HG03280 (cell line): ENCODE measurements around the gene DDX6.
"Not testable (repeated sequence)": the region's sequence is repeated elsewhere in the genome, so short reads cannot be mapped to it uniquely, and the experiment has no call there.

Source experiments
- ATAC-seq: cut with Tn5 transposase; IDR thresholded peaks from one replicate; pipeline ENCODE4 v1.9.1; 2021; ENCODE audit warnings: mild to moderate bottlenecking, moderate library complexity; ENCODE audit not compliant: unreplicated experiment

The DDX6 gene

GRCh38 chr11:118791961-118792569, 1.1 kb upstream of the DDX6 start:
- ATAC-seq, result no peak

DNA sequence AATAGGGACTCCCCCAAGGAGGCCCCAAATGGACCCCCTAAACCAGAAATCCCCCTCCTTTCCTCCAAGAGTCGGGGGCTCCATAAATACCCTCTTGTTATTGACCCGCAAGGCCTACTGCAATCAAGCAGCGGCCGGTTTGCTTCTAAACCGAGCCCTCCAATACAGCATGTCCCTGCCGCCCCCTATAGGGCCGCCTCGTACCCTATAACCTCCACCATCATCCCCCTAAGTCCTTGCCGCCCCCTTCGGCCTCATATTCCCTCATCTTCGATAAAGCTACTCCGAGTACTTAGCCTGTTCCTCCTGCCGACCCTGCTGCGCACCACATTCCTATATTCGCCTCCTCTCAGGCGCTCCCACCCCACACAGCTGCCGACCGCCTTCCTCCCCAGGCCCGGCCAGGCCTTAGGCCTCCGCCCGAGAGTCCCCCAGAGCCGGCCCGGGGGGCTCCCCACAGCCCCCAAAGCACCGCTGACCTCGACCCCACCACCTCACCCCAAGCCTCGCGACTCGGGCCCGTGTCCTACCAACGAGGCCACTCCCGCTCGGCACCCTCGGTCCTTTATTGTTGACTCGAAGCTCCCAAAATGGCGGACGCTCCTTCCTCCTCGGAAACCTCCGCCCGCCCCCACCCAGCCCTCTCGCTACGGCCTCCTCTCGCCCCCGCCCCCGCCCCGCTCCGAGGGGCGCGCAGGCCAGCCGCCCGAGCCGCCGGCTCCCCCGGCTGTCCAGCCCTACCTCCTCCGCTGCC, 430 bp downstream of the DDX6 start:
- peak; percentile 21 for ATAC-seq

DNA sequence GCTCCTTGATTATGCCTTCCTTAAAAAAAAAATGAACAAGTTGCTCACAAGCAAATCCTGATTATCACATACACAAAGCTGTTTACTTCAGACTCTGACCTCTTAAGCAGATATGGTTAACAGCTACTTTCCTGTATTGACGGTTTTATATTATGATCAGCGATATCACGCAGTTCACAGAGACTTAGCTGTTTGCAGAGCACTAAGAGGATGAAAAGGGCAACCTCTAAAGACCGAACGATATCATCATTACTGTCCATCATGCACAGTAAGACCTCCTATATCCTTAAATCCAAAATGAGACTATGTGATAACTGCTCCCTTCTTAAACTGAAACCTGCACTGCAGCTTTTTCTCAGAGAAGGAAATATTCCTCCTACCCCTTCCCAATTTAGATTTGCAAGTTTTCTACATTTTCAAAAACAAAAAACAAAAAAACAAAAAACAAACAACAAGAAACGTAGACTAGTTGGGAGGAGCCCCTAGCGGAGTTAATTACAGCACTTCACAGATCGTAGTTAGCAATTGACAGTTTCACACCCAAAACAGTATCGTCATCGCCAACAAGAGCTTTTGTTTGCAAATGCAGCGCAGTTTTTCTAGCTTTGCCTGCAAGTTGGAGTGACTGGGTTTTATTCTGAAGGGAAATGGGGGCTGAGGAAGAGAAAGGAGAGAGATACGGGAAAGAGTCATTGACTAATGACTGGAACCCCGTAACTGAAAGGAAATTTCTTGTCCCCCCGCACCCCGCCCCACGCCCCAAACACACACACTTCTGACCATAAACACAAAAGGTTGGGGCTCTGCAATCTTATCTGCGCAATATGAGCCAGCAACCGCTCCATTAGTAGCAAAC, 1.2 kb downstream of the DDX6 start:
- ATAC-seq, result peak; percentile 7

DNA sequence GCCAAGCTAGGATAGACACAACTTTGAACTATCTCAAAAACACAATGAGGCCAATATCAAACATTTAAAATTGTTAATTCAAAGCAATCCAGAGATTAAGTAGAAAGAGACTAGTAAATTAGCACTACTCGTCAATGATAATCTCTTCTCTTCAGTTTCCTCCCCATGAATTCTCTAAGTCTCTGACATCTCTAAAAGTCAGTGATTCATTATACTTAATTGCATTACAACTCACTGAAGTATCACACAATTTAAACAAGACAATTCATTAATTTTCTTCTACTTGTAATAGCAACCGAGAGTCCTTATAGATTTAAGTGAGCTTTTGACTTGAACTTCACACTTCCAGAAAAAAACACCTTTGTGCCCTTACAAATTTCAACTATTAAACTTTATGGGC, 4.3 kb downstream of the DDX6 start:
- no peak for ATAC-seq

GRCh38 chr11:118785362-118785761, 5.6 kb downstream of the DDX6 start:
- ATAC-seq, result no peak

DNA sequence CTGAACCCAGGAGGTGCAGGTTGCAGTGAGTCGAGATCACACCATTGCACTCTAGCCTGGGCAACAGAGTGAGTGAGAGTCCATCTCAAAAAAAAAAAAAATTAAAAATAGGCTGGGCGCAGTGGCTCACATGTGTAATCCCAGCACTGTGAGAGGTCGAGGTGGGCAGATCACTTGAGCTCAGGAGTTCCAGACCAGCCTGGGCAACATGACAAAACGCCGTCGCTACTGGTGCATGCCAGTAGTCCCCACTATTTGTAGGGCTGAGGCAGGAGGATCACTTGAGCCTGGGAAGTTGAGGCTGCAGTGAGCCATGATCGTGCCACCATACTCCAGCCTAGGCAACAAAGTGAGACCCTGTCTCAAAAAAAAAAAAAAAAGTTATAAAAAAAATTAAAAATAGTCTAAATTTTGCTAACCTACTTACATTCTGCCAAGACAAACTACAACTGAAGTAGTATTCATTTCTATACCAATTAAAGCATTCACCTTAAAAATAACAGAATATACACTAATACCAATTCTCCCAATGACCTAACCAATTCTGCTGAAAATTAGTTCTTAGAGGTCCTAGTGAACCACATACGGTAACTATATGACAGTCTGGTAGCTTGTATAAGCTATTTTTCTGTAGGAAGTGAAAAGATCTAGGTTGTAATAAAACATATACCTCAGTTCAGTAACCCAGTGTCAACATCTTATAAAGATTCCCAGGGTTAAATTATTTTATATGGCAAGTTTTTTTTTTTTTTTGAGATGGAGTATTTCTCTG, 7.1 kb downstream of the DDX6 start:
- no peak for ATAC-seq

DNA sequence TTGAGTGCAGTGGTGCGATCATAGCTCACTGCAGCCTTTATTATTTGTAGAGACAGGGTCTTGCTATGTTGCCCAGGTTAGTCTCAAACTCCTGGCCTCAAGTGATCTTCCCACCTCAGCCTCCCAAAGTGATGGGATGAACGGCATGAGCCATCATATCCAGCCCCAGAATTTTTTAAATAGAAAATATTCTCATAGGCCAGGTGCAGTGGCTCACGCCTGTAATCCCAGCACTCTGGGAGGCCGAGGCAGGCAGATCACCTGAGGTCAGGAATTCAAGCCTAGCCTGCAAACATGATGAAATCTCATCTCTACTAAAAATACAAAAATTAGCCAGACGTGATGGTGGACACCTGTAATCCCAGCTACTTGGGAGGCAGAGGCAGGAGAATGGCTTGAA, 7.6 kb downstream of the DDX6 start:
- ATAC-seq, result not testable (repeated sequence)

DNA sequence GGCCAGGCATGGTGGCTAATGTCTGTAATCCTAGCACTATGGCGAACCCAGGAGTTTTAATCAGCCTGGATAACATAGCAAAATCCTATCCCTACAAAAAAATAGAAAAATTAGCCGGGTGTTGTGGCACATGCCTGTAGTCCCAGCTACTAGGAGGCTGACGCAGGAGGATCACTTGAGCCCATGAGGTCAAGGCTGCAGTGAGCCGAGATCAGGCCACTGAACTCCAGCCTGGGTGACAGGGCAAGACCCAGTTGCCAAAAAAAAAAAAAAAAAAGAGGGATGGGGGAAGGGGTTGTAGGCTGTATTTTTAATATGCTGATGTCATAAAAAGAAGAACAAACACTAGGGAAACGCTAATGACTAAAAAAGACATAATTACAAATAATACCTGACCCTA, 12.1 kb downstream of the DDX6 start:
- no peak for ATAC-seq

DNA sequence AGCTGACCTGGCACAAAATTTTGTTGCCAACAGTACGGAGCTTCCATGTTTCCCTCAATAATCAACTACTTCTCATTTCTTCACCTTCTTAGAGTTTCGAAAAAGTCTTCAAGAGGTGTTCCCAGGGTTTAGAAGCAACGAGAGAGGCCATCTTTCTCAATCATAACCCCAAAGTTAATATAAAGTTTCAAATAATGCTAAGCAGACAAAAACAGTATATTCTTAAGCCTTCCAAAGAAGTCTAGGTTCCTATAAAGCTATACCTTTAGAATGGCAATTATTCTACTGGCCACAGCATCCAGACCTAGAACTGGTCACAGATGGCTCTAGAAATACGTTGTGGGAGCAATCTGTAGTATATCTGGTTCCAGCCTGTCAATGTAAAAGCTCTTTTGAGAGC, 16.9 kb downstream of the DDX6 start:
- ATAC-seq, result no peak

DNA sequence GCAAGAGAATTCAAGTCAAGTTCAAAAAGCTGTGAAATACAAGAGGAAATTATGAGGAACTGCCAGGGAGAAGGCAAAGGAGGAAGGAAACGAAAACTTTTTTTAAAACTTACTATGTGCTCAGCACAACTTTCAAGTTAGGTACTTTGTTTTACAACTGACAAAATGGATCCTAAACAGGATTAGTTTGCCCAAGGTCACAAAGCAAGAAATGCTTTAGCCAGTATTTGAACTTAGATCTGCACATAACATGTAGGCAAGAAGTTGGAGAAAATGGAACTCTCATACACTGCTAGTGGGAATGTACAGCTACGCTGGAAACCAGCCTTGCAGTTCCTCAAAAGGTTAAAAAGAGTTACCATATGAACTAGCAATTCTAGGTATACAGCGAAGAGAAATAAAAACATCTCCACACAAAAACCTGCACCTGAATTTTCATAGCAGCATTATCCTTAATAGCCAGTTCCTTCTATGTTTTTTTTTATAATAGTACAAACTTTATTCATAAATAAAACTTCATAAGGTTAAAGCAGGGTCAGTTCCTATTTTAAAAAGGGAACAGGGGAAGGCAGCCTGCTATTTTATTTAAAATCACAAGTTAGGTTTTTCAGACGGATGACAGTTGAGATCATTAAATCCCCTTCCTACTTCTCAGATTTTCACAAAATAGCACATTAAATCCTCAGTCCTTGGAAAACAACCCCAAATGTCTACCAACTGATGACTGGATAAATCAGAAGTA, 19.2 kb downstream of the DDX6 start:
- ATAC-seq, result no peak

GRCh38 chr11:118768690-118769089, 22.3 kb downstream of the DDX6 start:
- no peak for ATAC-seq

DNA sequence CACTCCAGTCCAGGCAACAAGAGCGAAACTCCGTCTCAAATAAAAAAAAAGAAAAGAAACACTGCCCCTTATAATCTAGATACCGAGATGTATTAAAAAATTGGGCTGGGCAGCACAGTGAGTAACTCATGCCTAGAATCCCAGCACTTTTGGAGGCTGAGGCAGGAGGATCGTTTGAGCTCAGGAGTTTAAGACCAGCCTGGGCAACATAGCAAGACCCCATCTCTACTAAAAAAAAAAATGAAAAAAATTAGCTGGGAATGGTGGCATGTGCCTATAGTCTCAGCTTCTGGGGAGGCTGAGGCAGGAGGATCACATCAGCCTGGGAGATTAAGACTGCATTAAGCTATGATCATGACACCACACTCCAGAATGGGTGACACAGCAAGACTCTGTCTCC, 24.9 kb downstream of the DDX6 start:
- no peak for ATAC-seq

GRCh38 chr11:118765095-118765691, 25.8 kb downstream of the DDX6 start:
- ATAC-seq, result not testable (repeated sequence)

DNA sequence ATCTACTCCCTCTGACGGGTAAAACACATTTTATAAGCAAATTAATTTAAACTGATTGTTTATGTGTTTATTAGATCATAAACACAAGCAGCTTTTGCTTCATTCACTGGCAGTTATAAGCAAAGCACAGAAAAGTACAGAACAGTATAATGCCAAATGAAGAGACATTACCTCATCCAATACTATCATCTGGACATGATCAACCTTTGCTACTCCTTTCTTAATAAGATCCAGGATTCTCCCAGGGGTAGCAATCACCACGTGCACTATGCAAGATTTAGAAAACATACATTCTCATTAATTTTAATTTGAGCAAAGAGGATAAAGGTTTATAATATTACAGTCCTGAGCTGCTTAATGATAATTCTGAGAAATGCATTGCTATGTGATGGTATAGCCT, 27.9 kb downstream of the DDX6 start:
- ATAC-seq, result no peak

DNA sequence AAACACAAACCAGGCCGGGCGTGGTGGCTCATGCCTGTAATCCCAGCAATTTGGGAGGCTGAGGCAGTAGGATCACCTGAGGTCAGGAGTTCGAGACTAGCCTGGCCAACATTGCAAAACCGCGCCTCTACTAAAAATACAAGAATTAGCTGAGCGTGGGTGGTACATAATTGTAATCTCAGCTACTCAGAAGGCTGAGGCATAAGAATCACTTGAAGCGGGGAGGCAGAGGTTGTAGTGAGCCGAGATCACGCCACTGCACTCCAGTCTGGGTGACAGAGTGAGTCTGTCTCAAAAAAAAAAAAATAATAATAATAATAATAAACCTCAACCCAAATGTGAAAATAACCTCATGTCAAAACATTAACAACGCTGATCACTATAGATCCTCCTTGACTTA, 29.0 kb downstream of the DDX6 start:
- ATAC-seq, result not testable (repeated sequence)

DNA sequence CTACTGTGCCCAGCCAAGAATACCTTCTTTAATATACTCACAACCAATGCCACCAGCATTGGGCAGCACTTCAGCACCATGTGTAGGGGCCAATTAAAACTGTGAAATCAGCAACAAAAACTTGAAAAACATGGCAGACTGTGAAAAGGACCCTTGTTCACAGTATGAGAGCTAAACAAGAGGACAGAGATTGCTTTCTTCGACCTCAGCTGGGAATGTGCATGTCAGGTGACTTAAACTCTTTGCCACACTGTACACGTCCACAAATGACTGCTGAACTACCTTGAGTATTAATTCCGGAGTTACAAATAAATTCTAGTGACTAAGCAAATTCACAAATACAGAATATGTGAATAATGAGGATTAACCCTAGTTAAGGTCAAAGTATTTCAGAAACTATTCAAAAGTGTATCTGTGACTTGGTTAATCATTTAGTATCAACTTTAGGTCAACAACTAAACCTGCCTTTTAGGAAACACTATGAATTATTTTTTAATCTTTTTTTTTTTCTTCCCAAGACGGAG, 33.0 kb downstream of the DDX6 start:
- no peak for ATAC-seq

- no peak for ATAC-seq
Observed at GRCh38 chr11:118752654-118753053, 38.3 kb downstream of the DDX6 start.

DNA sequence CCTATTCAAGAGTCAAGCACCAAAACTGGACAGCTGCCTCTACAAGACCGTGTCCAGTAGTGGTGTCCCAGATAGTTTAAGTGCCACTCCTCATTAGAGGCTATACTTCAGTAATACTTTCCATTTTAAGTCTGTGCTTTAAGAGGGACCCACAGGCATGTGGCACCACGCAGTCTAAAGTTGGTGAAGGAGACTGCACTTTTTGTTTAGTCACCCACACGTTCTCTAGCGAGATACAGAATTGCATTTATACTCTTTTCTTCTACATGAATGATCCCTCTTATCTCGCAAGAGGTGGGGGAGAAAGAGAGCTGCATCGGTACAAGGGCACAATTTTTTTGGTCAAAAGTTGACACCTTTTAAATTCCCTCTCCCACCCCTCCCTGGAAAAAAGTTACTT, 41.5 kb downstream of the DDX6 start:
- ATAC-seq, result no peak

DNA sequence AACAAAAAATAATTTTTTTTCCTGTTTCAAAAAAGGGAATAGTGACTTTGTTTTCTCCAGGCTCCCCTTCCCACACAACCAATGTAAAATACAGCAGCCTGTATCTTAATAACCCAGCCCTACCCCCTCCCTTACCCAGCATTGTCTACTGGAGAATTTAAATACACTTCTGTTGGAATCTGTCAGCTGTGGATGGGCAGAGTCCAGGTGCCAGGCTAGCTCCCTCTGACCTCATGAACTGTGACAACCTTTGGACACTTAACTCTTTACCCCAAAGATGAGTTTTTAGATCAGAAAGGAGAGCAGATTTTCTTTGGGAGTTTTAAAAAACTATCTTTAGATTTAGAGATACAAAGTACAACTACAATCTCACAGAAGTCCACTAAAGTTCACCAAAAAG, 42.9 kb downstream of the DDX6 start:
- no peak for ATAC-seq
